ENCODE measurements around the gene CPM. TPM values are rescaled to one million over a fixed set of nuclear protein-coding genes. Genes with fewer than 3 reads are reported as not detected.

CPM gene
- total and polyA plus RNA-seq, 10 of the 15 experiments (the other 5 are each of a cell fraction or from before 2014, with no cell fraction given): 0.06 to 1.7 (median 0.41) TPM

DNA sequence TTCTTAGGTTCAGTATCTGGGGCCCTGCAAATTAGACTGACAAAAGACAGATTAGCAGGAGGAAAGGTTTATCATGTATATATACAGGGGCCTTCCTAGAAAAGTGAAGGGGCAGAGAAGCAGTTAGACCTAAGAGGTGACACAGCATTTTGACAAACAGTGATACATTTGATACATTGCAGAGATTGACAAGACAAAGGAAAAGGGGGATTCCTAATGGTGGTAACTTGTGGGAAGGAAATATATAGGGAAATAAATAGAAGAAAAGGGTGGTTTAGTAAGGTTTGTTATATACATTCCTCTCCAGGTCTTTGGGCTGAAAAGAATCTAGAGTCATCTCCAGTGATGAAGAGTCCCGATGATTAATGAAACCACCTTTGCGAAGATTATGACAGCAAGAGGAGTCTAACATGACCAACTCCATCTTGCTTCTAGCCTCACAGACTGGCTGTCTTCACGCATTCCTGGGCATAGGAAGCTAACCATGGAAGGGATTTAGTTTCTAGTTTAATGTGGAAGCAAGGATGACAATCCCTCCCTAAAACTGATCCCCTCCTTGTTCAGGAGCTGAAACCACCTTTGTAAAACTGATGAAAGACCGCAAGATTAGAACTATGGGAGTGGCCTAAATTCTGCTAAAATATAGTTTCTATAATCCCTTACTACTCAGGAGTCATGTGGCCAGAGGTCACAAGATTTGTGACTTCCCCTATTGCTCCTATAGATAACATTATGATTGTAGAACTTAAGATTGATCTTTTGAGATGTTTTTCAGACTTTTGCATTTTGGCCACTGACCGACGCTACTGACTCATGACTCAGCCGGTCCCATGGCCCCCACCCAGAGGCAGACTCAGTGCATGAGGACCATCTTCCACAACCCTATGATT is 31.1 kb upstream of the CPM start:
- no peaks in the 10 kb centered on the region for H4K20me1 ChIP-seq (ENCODE audit: control insufficient read depth, insufficient read depth)
- SMC1A ChIA-PET (ENCODE audit: uncharacterized antibody, unreplicated experiment): no interaction called here
- no peaks in the 10 kb centered on the region for H3K4me1 ChIP-seq (ENCODE audit: control insufficient read depth, insufficient read depth, low read length)
- no peak overlapping the region for H2AFZ ChIP-seq (ENCODE audit: control insufficient read depth, low read depth, low read length)
- CTCF ChIA-PET: no interaction called here
- in situ Hi-C loops (cut with MboI): no loop called here
- no TSS peak for BruUV-seq (replicated peaks)
- H3K36me3 ChIP-seq (ENCODE audit: control insufficient read depth in 2 of 2, insufficient read depth in 2 of 2, low read length in 1 of 2): no peaks in the 10 kb centered on the region
- no peaks in the 10 kb centered on the region for H3K79me2 ChIP-seq (ENCODE audit: control insufficient read depth, insufficient read depth, low read length)
- no peak overlapping the region for H3K4me2 ChIP-seq (ENCODE audit: control insufficient read depth, insufficient read depth)
- H3K4me3 ChIP-seq: no peak overlapping the region
- H3K27me3 ChIP-seq (replicated peaks in 1 of 2; ENCODE audit: control insufficient read depth in 2 of 2, insufficient read depth in 2 of 2, low read length in 1 of 2): no peaks in the 10 kb centered on the region
- RAD21 ChIA-PET (ENCODE audit: unreplicated experiment): no interaction called here
- H3K27ac ChIP-seq (ENCODE audit: control insufficient read depth, insufficient read depth): no peak overlapping the region
- H3K9ac ChIP-seq (ENCODE audit: control insufficient read depth, insufficient read depth, low read length): no peak overlapping the region
- ATAC-seq: no peak
- intact Hi-C loops (cut with micrococcal nuclease; ENCODE audit: unreplicated experiment): no loop called here
- TF ChIP-seq ZBED1 (IDR thresholded peaks at IDR 0.05; ENCODE audit: borderline replicate concordance) (no peak), CBFB (IDR thresholded peaks at IDR 0.05; ENCODE audit: low read depth) (no peak), STAT1 (conservative IDR thresholded peaks at IDR 0.05) (no peak), PRDM15 (CRISPR knock-in tag; IDR thresholded peaks at IDR 0.05) (no peak), RBBP5 (conservative IDR thresholded peaks at IDR 0.05) (no peak), JUNB (IDR thresholded peaks at IDR 0.05) (no peak), MTA2 (IDR thresholded peaks at IDR 0.05; ENCODE audit: low read depth) (no peak), ELK1 (IDR thresholded peaks at IDR 0.05; ENCODE audit: low read depth, low read length) (no peak), SUZ12 (IDR thresholded peaks at IDR 0.05; ENCODE audit: unreplicated experiment) (no peak)
- TF ChIP-seq, protein P1, sequence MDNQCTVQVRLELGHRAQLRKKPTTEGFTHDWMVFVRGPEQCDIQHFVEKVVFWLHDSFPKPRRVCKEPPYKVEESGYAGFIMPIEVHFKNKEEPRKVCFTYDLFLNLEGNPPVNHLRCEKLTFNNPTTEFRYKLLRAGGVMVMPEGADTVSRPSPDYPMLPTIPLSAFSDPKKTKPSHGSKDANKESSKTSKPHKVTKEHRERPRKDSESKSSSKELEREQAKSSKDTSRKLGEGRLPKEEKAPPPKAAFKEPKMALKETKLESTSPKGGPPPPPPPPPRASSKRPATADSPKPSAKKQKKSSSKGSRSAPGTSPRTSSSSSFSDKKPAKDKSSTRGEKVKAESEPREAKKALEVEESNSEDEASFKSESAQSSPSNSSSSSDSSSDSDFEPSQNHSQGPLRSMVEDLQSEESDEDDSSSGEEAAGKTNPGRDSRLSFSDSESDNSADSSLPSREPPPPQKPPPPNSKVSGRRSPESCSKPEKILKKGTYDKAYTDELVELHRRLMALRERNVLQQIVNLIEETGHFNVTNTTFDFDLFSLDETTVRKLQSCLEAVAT (IDR thresholded peaks at IDR 0.05): no peak
- no peak for DNase-seq (ENCODE audit: low read depth, low spot score)
- POLR2A ChIA-PET: no interaction called here
- WGBS (ENCODE audit: insufficient coverage, insufficient replicate concordance, low lambda C conversion rate, missing lambda C conversion rate): 80% methylated on average over 7 of the region's 7 CpGs
- no peaks in the 10 kb centered on the region for H3K9me3 ChIP-seq (replicated peaks; ENCODE audit: control insufficient read depth, insufficient read depth, low read length)
- FAIRE-seq: no peak

Data from GM12878 (cell line).